ENCODE data around the gene ZNF26.
"Not testable (repeated sequence)": the region's sequence is repeated elsewhere in the genome, so short reads cannot be mapped to it uniquely, and the experiment has no call there.

ZNF26 gene, protein sequence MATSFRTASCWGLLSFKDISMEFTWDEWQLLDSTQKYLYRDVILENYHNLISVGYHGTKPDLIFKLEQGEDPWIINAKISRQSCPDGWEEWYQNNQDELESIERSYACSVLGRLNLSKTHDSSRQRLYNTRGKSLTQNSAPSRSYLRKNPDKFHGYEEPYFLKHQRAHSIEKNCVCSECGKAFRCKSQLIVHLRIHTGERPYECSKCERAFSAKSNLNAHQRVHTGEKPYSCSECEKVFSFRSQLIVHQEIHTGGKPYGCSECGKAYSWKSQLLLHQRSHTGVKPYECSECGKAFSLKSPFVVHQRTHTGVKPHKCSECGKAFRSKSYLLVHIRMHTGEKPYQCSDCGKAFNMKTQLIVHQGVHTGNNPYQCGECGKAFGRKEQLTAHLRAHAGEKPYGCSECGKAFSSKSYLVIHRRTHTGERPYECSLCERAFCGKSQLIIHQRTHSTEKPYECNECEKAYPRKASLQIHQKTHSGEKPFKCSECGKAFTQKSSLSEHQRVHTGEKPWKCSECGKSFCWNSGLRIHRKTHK
- total RNA-seq: 48.4 to 49.8 (median 49.7) reads per million in 3 experiments

DNA sequence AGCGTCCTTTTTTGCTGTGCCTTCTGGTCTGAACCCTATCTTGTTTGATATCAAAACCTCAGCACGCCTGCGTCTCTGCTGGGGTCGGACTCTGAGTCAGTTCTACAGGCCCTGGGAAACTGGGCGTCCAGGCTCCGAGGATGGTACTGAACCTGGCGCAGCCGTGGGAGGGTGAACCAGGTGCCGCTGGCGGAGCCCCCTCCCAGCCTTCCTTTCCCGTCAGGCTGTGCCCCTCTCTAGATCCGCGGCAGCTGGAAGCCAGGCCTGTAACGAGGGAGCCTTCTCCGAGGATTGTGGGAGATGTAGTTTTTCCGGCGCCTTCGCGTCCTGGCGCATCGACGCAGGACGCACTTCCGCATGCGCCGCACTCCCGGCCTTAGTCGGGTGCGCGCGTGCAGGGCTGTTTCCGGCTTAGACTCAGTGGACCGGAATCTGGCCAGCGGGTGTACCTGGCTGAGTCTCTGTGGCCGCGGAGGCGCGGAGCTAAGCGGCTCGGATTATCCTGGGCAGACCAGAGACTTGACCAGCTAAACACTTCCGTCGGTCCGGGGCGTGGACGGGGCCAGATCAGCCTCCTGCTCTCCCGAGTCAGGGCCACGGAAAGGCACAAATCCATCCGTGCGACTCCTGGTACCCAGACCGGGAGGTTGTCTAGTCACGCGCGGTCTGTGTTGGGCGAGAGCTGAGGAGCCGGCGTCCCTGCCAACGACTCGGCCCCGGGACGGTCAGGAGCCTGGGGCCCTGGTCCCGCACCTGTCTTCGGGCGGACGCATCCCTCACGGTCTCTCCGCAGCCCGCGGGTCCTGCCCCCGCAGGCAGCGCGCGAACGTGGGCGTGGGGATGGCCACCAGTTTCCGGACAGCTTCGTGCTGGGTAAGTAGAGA lies at the start of gene ZNF26:
Gene ZNF26 (plus strand): TSS at position 367 of the 884 bp plus-strand sequence. CDS start 474 bp downstream, at position 841.
- peak; percentile 83 for DNase-seq

DNA sequence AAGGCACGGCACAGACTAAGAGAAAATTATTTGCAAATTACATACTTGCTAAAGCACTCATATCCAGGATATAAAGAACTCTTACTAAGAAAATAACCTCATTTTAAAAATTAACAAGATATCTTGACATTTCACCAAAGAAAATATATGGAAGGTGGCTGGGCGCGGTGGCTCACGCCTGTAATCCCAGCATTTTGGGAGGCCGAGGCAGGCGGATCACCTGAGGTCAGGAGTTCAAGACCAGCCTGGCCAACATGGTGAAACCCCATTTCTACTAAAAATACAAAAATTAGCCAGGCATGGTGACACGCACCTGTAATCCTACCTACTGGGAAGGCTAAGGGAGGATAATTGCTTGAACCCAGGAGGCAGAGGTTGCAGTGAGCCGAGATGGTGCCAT lies 49.2 kb upstream of the ZNF26 start:
- DNase-seq: not testable (repeated sequence)

DNA sequence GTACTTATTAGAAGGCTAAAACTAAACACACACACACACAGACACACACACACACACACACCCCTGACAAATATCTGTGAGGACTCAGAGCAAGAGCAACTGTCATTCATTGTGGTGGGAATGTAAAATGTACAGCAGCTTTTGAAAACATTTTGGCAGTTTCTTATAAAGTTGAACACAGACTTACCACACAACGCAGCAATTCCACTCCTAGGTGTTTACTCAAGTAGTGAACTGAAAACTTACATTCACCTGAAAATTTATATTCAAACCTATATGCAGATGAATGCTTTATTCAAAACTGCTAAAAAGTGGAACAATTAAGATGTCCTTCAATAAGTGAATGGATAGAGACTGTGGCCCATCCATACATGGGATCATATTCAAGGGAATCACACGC lies 48.7 kb upstream of the ZNF26 start:
- no peak for DNase-seq

DNA sequence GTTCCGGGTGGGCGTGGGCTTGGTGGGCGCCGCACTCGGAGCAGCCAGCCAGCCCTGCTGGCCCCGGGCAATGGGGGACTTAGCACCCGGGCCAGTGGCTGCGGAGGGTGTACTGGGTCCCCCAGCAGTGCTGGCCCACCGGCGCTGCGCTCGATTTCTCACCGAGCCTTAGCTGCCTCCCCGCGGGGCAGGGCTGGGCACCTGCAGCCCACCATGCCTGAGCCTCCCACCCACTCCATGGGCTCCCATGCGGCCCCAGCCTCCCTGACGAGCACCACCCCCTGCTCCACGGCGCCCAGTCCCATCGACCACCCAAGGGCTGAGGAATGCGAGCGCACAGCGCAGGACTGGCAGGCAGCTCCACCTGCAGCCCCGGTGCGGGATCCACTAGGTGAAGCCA lies 47.4 kb upstream of the ZNF26 start:
- DNase-seq: not testable (repeated sequence)

DNA sequence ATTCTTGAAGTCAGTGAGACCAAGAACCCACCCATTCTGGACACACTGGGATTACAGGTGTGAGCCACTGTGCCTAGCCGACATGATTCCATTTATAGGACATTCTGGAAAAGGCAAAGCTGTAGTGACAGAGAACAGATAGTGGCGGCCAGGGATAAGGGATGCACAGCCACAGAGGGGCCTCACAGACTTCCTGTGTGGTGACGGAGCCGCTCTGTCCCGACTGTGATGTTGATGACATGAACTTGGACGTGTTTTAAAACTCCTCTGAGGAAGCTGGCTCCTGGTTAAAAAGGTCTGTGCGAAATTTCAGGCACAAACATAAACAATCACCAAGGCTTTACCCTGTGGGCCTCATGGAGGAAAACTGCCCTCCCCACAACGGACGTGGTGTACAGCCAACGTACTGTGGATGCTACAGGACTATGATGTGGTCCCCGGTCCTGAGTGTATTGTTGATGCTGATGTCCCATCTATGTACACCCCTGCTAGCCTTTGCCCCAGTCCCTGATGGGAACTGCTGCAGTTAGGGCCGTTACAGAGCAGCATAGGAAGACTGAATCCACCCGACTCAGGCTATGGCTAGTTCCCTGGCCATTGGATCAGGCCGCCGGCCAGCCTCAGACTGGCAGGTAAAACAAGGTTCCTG lies 46.0 kb upstream of the ZNF26 start:
- DNase-seq: no peak

DNA sequence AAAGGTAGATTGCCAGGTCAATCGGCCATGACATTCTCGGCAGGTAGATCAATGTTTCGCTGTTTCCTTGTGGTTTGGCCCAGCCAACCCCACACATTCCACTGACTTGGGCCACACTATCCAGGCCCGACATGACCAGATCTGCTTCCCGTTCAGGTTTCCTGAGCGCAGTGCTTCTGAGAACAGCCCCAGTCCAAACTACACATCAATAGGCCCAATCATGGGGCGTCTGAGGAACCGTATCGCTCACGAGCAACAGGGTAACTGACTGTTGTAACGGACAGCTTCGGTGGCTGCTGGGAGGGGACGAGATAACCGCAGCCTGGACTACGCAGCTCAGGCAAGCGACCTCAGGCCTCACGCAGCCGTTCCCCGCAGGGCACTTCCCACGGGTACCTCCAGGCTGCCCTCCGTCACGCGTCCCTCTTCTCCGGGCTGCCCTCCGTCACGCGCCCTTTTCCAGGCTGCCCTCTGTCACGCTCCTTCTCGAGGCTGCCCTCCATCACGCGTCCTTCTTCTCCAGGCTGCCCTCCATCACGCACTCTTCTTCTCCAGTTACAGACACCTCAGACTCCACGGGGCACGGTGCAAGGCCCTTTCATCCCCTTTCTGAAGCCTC lies 44.7 kb upstream of the ZNF26 start:
- DNase-seq: no peak

DNA sequence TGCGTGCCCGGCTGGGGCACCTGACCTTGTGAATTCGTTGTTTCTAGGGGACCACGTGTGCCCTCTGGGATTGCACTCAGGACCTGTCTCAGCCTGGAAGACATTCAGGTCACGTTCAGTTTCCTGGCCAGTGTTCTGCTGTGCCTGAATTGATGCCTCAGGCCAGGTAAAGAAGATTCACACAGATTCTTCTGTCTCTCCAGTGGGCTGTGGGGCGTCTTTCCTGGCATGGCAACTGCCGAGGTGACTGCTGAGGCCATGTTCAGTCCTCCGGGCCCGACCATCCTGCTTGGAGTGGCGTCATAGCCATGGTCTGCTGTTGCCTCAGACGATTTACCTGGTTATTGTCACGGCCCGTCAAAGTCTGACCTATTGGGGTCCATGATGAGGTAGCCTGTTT lies 43.6 kb upstream of the ZNF26 start:
- no peak for DNase-seq

DNA sequence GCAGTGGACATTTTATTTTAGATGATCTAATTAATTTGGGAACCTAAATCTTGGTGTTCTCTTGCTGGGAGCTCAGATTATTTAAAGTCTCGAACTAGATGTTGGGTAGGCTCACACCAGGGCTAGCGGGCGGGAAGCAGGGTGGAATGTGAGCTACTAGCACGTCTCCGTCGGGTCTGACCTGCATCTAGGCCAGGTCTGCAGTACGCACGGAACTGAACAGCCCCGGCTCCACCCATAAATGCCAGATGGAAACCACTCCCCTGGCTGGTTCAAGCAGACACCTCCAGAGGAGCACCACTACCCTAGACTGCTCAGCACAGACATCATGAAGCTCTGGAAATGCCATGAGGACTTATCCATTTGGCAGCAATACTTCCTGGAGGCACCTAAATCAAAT lies 40.4 kb upstream of the ZNF26 start:
- DNase-seq: no peak

DNA sequence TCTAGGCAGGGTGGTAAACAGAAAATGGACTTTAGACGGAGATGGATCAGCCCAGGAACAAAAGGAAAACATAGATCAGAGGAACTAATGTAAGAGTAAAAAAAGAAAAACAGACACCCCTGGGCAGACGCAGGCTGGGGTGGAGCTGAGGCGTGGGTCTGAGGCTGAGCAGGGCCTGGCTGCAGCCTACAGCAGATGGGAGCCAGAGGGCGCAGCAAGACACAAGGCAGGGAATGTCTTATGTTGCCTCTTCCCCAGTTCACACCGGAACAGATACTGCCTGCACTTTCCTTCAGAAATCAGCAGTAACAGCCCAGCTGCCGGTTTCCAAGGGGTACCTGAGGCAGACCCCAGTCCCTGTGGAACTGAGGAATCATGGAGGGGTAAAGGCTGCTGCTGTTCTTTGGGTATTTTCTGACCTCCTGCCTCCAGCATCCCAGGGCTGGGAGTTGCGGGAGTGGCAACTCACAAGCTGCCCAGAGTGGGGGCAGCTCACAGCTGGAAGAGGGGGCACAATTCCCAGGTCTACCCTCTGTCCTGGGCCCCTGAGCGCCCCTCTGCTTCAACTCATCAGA lies 39.8 kb upstream of the ZNF26 start:
- no peak for DNase-seq

DNA sequence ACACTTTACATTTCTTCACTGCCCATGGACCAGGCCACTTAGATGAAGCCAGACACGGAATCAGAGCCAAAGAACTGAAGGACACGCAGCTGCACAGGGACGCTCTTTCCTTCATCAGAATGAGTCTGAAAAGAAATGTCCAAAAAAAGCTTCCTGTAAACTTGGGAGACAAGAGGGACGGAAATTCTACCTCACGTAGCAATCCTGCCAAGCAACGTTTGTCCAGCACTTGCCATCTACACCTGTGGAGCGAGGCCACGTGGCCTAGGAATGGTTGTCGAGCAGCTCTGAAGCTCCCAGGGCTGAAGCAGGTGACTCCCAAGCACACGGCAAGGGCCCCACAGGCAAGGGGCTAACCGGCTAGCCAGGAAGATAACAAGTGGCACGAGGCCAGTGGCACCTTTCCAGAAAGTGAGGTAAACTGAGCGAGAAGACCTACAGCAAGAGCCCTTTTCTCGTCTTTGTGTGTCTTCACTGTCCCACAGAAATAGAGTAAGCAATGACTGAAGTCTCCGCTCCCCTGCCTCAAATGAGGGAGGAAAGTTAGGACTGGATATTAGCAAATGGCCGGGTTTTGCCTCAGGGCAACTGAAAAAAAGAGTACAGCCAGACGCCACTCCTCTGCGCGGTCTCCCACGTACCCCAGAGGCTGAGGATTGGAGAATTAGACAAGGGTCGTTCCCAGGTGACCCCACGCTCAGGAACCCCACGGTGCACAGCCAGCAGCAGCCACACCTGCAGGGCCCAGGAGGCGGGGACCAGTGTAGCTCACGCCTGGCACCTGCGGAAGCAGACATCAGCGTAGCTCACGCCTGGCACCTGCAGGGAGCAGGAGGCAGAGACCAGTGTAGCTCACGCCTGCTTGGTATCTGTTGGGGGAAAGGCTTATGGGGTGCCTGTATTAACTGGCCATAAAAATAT lies 37.8 kb upstream of the ZNF26 start:
- DNase-seq: no peak

DNA sequence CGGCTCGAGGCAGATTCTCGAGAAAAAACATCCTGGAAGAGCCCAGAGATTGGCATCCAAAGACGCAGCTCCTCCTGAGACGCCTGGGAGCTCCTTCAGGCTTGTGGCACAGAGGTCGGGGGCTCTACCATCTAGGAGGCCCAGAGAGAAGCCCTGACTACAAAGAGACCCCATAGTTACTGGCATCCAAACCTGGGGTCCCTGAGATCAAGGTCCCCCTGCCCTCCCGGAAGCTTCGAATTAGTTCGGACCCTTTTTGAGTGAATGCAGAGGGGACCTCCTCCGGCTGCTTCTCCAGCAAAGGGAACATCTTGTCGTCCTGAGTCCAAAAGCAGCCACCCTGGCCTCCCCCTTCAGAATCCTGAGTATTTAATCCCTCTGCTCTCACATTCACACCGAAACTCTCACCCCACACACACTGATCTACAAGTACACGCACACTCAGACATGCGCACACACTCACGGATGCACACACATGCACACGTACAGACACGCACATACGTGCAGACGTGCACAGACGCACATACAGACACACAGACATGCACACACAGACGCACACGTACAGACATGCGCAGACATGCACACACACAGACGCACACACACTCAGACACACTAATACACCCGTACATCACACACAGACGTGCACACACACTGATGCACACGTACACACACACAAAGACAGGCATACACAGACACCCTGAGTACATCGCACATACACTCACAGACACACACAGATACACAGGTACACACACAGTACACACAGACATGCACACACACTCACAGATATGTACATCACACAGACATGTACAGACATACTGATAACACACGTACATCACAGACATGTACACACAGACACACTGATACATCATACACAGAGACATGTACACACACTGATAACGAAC lies 36.0 kb upstream of the ZNF26 start:
- no peak for DNase-seq

DNA sequence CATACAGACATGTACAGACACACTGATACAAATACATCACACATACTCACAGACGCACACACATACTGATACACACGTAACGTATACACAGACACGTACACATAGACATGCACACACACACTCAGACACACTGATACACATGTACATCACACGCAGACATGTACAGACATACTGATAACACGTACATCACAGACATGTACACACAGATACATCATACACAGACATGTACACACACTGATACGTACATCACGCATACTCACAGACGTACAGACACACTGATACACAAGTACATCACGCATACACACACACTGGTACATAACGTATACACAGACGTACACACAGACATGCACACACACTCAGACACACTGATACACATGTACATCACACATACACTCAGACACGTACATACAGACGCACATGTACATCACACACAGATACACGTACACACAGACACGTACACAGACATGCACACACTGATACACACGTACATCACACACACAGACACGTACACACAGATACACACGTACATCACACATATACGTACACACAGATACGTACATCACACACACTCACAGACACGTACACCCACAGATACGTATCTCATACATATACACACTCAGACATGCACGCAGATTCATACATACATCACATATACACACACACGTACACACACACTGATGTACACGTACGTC lies 35.2 kb upstream of the ZNF26 start:
- DNase-seq: no peak

DNA sequence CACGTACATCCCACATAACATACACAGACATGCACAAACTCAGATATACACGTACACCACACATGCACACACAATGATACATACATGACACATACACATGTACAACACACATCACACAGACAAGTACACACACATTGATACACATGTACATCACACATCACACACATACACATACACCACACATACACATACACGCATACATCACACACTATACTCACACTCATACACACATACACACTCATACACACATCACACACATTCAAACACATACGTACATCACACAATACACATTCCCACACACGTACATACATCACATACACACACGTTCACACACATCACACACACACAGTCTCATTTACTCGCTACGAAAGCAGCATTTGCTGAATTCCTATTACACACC lies 34.5 kb upstream of the ZNF26 start:
- DNase-seq: no peak

DNA sequence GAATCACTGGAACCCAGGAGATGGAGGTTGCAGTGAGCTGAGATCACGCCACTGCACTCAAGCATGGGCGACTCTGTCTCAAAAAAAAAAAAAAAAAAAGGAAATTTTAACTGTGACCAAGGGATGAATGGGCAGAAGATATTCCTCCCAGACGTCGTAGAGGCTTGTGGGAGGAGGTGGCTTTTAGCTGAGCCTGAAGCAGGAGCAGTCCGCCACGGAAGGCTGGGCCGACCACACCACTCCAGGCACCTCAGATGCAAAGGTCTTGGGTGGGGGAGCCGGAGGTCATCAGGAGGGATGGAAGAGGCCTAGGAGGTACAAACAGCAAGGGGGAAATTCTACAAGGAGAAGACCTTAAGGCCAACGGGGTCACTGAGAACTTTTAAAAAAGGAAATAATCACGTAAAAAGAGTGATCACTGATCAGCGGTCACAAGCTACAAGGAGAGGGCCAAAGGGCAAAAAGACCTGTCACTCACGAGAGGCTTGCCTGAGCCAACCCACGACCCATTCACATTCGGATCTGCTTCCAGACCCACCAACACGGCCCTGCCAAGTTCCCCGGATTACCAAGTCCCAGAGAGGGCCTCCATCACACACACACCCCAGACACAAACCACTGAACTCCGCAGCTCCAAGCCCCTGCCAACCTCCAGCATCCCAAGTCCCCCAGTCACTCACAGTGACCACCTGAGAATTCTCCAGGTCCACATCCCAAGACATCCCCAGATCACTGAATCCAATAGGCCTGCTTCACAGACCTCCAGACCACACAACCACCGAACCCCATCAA lies 33.6 kb upstream of the ZNF26 start:
- no peak for DNase-seq

DNA sequence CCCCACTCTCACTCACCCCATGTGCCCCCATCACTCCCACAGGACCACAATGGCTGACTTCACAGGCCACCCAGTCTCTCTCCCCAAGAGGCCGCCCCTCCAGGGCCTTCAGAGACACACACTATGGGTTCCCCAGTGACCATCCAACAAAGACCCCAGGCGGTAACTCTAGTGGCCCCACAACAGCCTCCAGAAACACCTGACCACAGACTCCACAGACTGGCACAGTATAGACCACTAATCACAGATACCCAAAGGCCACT lies 33.1 kb upstream of the ZNF26 start:
- no peak for DNase-seq

DNA sequence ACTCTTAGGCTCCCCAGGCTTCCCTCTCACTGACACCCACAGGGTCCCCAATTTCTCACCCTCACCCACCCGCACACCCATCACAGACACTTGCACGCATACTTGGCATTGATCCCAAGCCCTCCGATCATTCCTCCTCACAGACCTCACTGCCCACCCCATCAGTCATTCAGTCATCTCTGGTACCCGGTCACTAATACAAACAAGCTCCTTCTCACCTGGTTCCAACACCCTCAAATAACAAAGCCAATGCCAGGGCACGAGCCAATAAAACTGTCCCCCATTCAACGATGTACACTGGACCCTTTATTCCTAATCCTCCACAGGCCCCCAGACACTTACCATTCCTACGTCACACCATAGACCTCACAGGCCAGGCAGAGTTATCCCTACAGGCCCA lies 32.4 kb upstream of the ZNF26 start:
- DNase-seq: no peak

DNA sequence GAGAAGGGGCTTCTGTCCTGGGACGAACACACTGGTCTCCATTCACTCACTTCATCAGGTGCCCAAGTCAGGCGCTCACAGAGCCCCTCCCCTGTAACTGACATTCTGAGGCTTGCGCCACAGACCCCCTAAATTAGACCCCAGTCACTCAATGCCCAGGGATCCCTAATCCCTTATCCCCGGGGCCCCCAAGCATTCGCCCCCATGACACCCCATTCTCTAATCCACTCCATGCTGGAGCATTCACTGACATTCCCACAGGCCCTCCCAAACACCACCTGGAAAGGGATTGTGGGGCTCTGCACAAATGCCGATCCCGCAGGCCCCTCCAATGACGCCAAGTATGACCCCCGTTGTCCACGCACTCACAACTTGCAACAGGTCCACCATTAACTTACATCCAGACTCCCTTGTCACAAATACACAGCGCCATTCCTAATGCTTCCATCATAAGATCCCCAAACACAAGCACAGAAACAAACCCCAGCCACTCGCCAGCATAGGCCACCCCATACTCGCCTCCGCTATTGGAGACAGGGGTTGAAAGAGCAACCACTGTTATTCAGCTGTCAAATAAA lies 31.6 kb upstream of the ZNF26 start:
- no peak for DNase-seq

Data from central memory CD4-positive, alpha-beta T cell (primary cell).